ENCODE data around the gene BLVRA.

- TF ChIP-seq POLR2A (IDR thresholded peaks at IDR 0.05) (no peak), CTCF (IDR thresholded peaks at IDR 0.05) (no peak)
These were observed 25.6 kb downstream of the BLVRA start for GRCh38 chr7:43784030-43784584.
